K562 (cell line): ENCODE measurements around the gene ARL5C. TPM values are rescaled to one million over a fixed set of nuclear protein-coding genes. Genes with fewer than 3 reads are reported as not detected.

Experiments
- ATF1 ChIP-seq, 2 experiments: fragments of 450-650 bp in 1 of 2; IDR thresholded peaks; 2 replicates each; pipeline ENCODE4 v1.6.1; 2016; ENCODE audit warnings: missing compliant biosample characterization in 1 of 2, missing genetic modification characterization in 1 of 2
- BRD4 ChIP-seq: fragments of 200-600 bp; sonication (generic); IDR thresholded peaks from 2 replicates; pipeline ENCODE4 v1.6.1; 2017; ENCODE audit warnings: inconsistent platforms
- EHMT2 ChIP-seq: fragments of 450-650 bp; IDR thresholded peaks from 2 replicates; pipeline ENCODE4 v1.6.1; 2018; ENCODE audit warnings: antibody characterized with exemption
- FOXM1 ChIP-seq, 2 experiments: fragments of 450-650 bp in 1 of 2; sonication (generic) in 1 of 2; formaldehyde crosslinking in 1 of 2; IDR thresholded peaks; 2 replicates each; pipeline versions ENCODE4 v1.6.1 to v1.9.0; 2017 to 2022; ENCODE audit warnings: low read depth in 2 of 2, mild to moderate bottlenecking in 2 of 2, missing genetic modification reagents in 1 of 2, moderate library complexity in 1 of 2
- GABPB1 ChIP-seq: sonication (generic); formaldehyde crosslinking; IDR thresholded peaks from 2 replicates; pipeline ENCODE4 v1.8.0; 2022; ENCODE audit warnings: mild to moderate bottlenecking, missing genetic modification reagents
- GTF2B ChIP-seq: IDR thresholded peaks from 2 replicates; pipeline ENCODE4 v1.6.1; 2011; ENCODE audit not compliant: insufficient read length; ENCODE audit errors: extremely low read depth
- KDM1A ChIP-seq, 2 experiments: fragments of 450-650 bp; IDR thresholded peaks; 2 replicates each; pipeline ENCODE4 v1.6.1; 2016; ENCODE audit warnings: mild to moderate bottlenecking in 2 of 2
- LCOR ChIP-seq: sonication (generic); formaldehyde crosslinking; IDR thresholded peaks from 2 replicates; pipeline ENCODE4 v1.8.0; 2022; ENCODE audit warnings: mild to moderate bottlenecking, missing genetic modification reagents
- LEF1 ChIP-seq: fragments of 450-650 bp; IDR thresholded peaks from 2 replicates; pipeline ENCODE4 v1.6.1; 2016; ENCODE audit warnings: mild to moderate bottlenecking
- MAX ChIP-seq: sonication (generic); formaldehyde crosslinking; IDR thresholded peaks from 2 replicates; pipeline ENCODE4 v1.9.0; 2022; ENCODE audit warnings: mild to moderate bottlenecking, missing genetic modification reagents
- POLR2A ChIP-seq: fragments of 450-650 bp; conservative IDR thresholded peaks from 2 replicates; pipeline ENCODE4 v1.6.1; 2016
- POLR2B ChIP-seq: fragments of 450-650 bp; IDR thresholded peaks from 2 replicates; pipeline ENCODE4 v1.6.1; 2018; ENCODE audit warnings: low read depth; ENCODE audit not compliant: partially characterized antibody
- PTTG1 ChIP-seq: fragments of 450-650 bp; IDR thresholded peaks from 2 replicates; pipeline ENCODE4 v1.6.1; 2016; ENCODE audit warnings: low read depth, mild to moderate bottlenecking, missing genetic modification characterization, missing compliant biosample characterization
- SAP30 ChIP-seq: fragments of 200-600 bp; sonication (generic); IDR thresholded peaks from 2 replicates; pipeline ENCODE4 v1.6.1; 2012; ENCODE audit warnings: borderline replicate concordance, low read depth, mild to moderate bottlenecking, moderate library complexity, low read length, control low read depth, inconsistent platforms; ENCODE audit not compliant: insufficient read depth, poor library complexity, severe bottlenecking
- SIN3B ChIP-seq: fragments of 450-650 bp; IDR thresholded peaks from 2 replicates; pipeline ENCODE4 v1.6.1; 2017; ENCODE audit warnings: low read depth, mild to moderate bottlenecking, moderate library complexity
- SP1 ChIP-seq: sonication (generic); formaldehyde crosslinking; IDR thresholded peaks from 2 replicates; pipeline ENCODE4 v1.8.1; 2022; ENCODE audit warnings: mild to moderate bottlenecking, missing genetic modification reagents
- SREBF2 ChIP-seq: sonication (generic); formaldehyde crosslinking; IDR thresholded peaks from 2 replicates; pipeline ENCODE4 v1.4.0; 2020; ENCODE audit warnings: mild to moderate bottlenecking, missing genetic modification reagents
- TAF9B ChIP-seq: fragments of 450-650 bp; IDR thresholded peaks from 2 replicates; pipeline ENCODE4 v1.6.1; 2018; ENCODE audit warnings: mild to moderate bottlenecking; ENCODE audit not compliant: partially characterized antibody
- TRIM25 ChIP-seq: fragments of 450-650 bp; IDR thresholded peaks from 2 replicates; pipeline ENCODE4 v1.7.0; 2016; ENCODE audit warnings: borderline replicate concordance
- USF2 ChIP-seq: sonication (generic); formaldehyde crosslinking; IDR thresholded peaks from 2 replicates; pipeline ENCODE4 v1.5.0; 2020; ENCODE audit warnings: missing genetic modification reagents
- ZEB2 ChIP-seq: fragments of 450-650 bp; IDR thresholded peaks from 2 replicates; pipeline ENCODE4 v1.6.1; 2016
- ZNF232 ChIP-seq: sonication (generic); formaldehyde crosslinking; IDR thresholded peaks from 2 replicates; pipeline ENCODE4 v1.8.0; 2022; ENCODE audit warnings: mild to moderate bottlenecking, missing genetic modification reagents
- polyA plus RNA-seq, 8 experiments: library from polyadenylated mRNA; depleted of rRNA in 4 of 8; stranded (reverse) in 5 of 8; unstranded in 3 of 8; fragments of >200 nt; fragmentation: Nextera tagmentation in 2 of 8; fragmentation: Illumina TruSeq in 1 of 8; extraction: Ambion mirVana in 2 of 8; extraction: Trizol in 1 of 8; gene quantifications; 2 replicates each; pipeline versions ENCODE4 v1.2.1 to v1.2.3, GENCODE V29; 2011 to 2014; ENCODE audit warnings: inconsistent platforms in 1 of 8, missing spikeins in 1 of 8
- total RNA-seq, 7 experiments: library from RNA; depleted of rRNA in 6 of 7; stranded (reverse); fragments of >200 nt in 6 of 7; fragmentation: Illumina TruSeq in 2 of 7; extraction: Trizol in 2 of 7; gene quantifications; 2 replicates each; pipeline versions ENCODE4 v1.2.1 to v1.2.3, GENCODE V29; 2011 to 2021; ENCODE audit warnings: low replicate concordance in 1 of 7
- TF ChIP-seq, protein P1 (sequence below): sonication (generic); formaldehyde crosslinking; IDR thresholded peaks from 2 replicates; pipeline ENCODE4 v1.8.1; 2023; ENCODE audit warnings: mild to moderate bottlenecking, missing genetic modification reagents

ARL5C gene
- total and polyA plus RNA-seq, 9 of the 15 experiments (the other 6 are each of a cell fraction or from before 2014, with no cell fraction given), result not detected

DNA sequence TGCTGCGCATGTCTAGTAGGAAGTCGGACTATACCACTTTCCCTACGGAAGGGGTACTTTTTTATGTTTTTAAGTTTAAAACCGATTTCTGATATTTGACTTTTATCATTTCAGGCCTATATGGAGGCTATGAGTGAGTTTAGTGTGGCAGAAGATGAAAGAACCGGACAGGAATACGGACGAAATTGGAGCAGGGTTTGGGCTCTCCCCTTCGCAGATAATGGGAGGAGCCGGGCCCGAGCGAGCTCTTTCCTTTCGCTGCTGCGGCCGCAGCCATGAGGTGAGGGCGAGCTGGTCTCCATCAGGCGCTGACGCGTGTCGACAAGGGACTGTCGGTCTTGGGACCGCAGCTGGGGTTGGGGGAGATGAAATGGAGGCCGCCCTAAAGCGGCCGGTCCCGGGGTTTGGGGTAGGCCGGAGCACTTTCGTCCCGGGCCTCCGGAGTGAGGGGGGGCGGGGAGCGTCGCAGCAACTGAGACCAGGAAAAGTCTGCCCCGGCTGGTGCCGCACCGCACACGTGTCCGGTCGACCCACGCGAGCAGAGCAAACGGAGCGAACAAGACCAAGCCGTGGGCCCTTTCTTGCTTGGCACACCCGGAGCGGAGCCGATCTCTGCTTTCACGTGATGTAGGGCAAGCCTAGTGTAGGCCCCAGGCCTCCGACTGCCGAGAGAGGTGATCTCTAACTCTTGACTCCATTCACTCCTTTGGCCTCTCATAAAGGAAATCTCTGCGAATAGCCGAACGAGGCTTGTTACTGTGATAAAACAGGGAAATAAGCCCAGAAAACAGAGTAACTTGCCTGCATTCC lies 34.3 kb upstream of the ARL5C start, which contains the start of gene RPL19 (continued):
- TF ChIP-seq, protein P1, sequence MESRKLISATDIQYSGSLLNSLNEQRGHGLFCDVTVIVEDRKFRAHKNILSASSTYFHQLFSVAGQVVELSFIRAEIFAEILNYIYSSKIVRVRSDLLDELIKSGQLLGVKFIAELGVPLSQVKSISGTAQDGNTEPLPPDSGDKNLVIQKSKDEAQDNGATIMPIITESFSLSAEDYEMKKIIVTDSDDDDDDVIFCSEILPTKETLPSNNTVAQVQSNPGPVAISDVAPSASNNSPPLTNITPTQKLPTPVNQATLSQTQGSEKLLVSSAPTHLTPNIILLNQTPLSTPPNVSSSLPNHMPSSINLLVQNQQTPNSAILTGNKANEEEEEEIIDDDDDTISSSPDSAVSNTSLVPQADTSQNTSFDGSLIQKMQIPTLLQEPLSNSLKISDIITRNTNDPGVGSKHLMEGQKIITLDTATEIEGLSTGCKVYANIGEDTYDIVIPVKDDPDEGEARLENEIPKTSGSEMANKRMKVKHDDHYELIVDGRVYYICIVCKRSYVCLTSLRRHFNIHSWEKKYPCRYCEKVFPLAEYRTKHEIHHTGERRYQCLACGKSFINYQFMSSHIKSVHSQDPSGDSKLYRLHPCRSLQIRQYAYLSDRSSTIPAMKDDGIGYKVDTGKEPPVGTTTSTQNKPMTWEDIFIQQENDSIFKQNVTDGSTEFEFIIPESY (CRISPR knock-in tag), result peak; percentile 22; the same call in 1 of the 2 replicates
- TF ChIP-seq ZNF232 (CRISPR knock-in tag) (no peak), MAX (CRISPR knock-in tag) (peak; percentile 46), USF2 (peak; percentile 19; the same call in 1 of the 2 replicates), SIN3B (peak; percentile 56; the same call in 1 of the 2 replicates), PTTG1 (tag) (no peak), BRD4 (peak; percentile 97), SREBF2 (CRISPR knock-in tag) (0 out of 2 replicates have a peak, but pooled peaks have one; percentile 52), POLR2B (peak; percentile 94), SP1 (CRISPR knock-in tag) (peak; percentile 38; the same call in 1 of the 2 replicates), FOXM1 (IDR thresholded peaks at IDR 0.05; ENCODE audit: low read depth) (no peak), FOXM1 (CRISPR knock-in tag; IDR thresholded peaks at IDR 0.05; ENCODE audit: low read depth) (0 out of 2 replicates have a peak, but pooled peaks have one; percentile 36), SAP30 (peak; percentile 84), ZEB2 (0 out of 2 replicates have a peak, but pooled peaks have one; percentile 39), LCOR (CRISPR knock-in tag) (peak; percentile 45; the same call in 1 of the 2 replicates), TRIM25 (no peak), LEF1 (peak; percentile 45; the same call in 1 of the 2 replicates), TAF9B (peak; percentile 94), ATF1 (CRISPR knock-in tag; IDR thresholded peaks at IDR 0.05) (no peak), ATF1 (tag; IDR thresholded peaks at IDR 0.05) (0 out of 2 replicates have a peak, but pooled peaks have one; percentile 27), POLR2A (peak; percentile 99), EHMT2 (no peak), GABPB1 (CRISPR knock-in tag) (peak; percentile 22; the same call in 1 of the 2 replicates), GTF2B (peak; percentile 58), KDM1A (IDR thresholded peaks at IDR 0.05) (no peak)
